ENCODE data around the gene RAB40A. TPM values are rescaled to one million over a fixed set of nuclear protein-coding genes. Genes with fewer than 3 reads are reported as not detected.

RAB40A gene
- total RNA-seq, 2 donors from 2014 or later = 0.51 to 0.66 TPM

DNA sequence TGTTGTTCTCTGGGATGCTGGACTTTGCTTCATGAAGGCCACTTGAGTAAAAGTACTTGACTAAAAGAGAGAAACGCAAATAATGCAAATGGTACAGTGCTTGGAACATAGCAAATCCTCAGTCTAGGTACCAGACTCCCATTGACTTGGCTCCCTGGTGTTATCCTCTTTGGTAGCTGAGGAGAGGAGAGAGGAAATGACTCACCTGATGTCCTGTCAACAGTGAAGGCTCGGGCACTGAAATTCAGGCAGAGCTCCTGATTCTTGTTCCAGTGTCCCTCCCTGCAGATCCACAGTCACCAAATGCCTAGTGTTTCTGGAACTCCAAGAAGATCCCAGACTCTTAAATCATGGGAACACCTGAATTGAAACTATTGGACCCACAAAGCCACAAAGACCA lies 43.5 kb upstream of the RAB40A start:
- DNase-seq = no peak

DNA sequence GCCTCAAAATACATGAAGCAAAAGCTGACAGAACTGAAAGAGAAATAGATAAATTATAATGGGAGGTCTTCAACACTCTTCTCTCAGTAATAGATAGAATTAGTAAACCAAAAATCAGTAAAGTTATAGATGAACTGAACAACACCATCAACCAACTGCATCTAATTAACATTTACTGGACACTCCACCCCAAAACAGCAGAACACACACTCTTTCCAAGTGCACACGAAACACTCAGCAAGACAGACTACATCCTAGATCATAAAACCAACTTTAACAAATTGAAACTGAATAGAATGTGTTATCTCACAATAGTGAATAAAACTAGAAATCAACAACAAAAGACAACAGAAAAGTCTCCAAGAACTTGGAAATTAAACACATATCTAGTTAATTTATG lies 41.0 kb upstream of the RAB40A start:
- H3K9me3 Mint-ChIP-seq = no peaks in the 10 kb centered on the region
- H3K4me1 Mint-ChIP-seq = peaks cover 17% of the 10 kb centered on the region
- no peaks in the 10 kb centered on the region for H3K4me1 ChIP-seq (ENCODE audit: control insufficient read depth, insufficient read depth, low read length)
- H3K27ac ChIP-seq (ENCODE audit: low read depth, low read length) = no peak overlapping the region
- no peak overlapping the region for H3K4me3 Mint-ChIP-seq
- no peak overlapping the region for H3K27ac Mint-ChIP-seq
- WGBS, 2 experiments (ENCODE audit: insufficient coverage in 1 of 2, insufficient read length in 1 of 2) = 67% methylated on average over 1 of the region's 1 CpG; no CpG with 5 or more reads in 1 of the 2 experiments
- H3K27me3 Mint-ChIP-seq (ENCODE audit: insufficient read depth) = peaks cover 6% of the 10 kb centered on the region
- H3K36me3 ChIP-seq (ENCODE audit: control insufficient read depth, insufficient read depth, low read length) = no peaks in the 10 kb centered on the region
- H3K9me3 ChIP-seq (ENCODE audit: control insufficient read depth, low read length) = no peaks in the 10 kb centered on the region
- no peak overlapping the region for H3K9ac ChIP-seq (ENCODE audit: extremely low read depth, low read length, poor library complexity, severe bottlenecking)
- no peak for DNase-seq
- H3K4me3 ChIP-seq (ENCODE audit: low read length) = no peak overlapping the region
- H3K27me3 ChIP-seq (ENCODE audit: control insufficient read depth, insufficient read depth, low read length, poor library complexity, severe bottlenecking) = no peaks in the 10 kb centered on the region
- TF ChIP-seq, protein P1, sequence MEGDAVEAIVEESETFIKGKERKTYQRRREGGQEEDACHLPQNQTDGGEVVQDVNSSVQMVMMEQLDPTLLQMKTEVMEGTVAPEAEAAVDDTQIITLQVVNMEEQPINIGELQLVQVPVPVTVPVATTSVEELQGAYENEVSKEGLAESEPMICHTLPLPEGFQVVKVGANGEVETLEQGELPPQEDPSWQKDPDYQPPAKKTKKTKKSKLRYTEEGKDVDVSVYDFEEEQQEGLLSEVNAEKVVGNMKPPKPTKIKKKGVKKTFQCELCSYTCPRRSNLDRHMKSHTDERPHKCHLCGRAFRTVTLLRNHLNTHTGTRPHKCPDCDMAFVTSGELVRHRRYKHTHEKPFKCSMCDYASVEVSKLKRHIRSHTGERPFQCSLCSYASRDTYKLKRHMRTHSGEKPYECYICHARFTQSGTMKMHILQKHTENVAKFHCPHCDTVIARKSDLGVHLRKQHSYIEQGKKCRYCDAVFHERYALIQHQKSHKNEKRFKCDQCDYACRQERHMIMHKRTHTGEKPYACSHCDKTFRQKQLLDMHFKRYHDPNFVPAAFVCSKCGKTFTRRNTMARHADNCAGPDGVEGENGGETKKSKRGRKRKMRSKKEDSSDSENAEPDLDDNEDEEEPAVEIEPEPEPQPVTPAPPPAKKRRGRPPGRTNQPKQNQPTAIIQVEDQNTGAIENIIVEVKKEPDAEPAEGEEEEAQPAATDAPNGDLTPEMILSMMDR (conservative IDR thresholded peaks at IDR 0.05) = no peak
- H3K36me3 Mint-ChIP-seq (ENCODE audit: low read depth) = no peaks in the 10 kb centered on the region

More for the DNA sequence above, 43.5 kb upstream of the RAB40A start:
- TF ChIP-seq, protein P1 (conservative IDR thresholded peaks at IDR 0.05) = no peak
- Histone ChIP-seq H3K4me1 (ENCODE audit: control insufficient read depth, insufficient read depth, low read length) (no peaks in the 10 kb centered on the region), H3K36me3 (ENCODE audit: control insufficient read depth, insufficient read depth, low read length) (no peaks in the 10 kb centered on the region), H3K9ac (ENCODE audit: extremely low read depth, low read length, poor library complexity, severe bottlenecking) (no peak overlapping the region), H3K9me3 (ENCODE audit: control insufficient read depth, low read length) (no peaks in the 10 kb centered on the region), H3K27me3 (ENCODE audit: control insufficient read depth, insufficient read depth, low read length, poor library complexity, severe bottlenecking) (no peaks in the 10 kb centered on the region), H3K4me3 (ENCODE audit: low read length) (no peak overlapping the region), H3K27ac (ENCODE audit: low read depth, low read length) (no peak overlapping the region)
- 76% methylated on average over 2 of the region's 2 CpGs; no CpG with 5 or more reads in 1 of the 2 experiments for WGBS, 2 experiments (ENCODE audit: insufficient coverage in 1 of 2, insufficient read length in 1 of 2)
- peaks cover 6% of the 10 kb centered on the region for H3K4me1 Mint-ChIP-seq
- H3K9me3 Mint-ChIP-seq = no peaks in the 10 kb centered on the region
- H3K27me3 Mint-ChIP-seq (ENCODE audit: insufficient read depth) = peaks cover 9% of the 10 kb centered on the region
- no peak overlapping the region for H3K27ac Mint-ChIP-seq
- H3K36me3 Mint-ChIP-seq (ENCODE audit: low read depth) = no peaks in the 10 kb centered on the region
- H3K4me3 Mint-ChIP-seq = no peak overlapping the region

DNA sequence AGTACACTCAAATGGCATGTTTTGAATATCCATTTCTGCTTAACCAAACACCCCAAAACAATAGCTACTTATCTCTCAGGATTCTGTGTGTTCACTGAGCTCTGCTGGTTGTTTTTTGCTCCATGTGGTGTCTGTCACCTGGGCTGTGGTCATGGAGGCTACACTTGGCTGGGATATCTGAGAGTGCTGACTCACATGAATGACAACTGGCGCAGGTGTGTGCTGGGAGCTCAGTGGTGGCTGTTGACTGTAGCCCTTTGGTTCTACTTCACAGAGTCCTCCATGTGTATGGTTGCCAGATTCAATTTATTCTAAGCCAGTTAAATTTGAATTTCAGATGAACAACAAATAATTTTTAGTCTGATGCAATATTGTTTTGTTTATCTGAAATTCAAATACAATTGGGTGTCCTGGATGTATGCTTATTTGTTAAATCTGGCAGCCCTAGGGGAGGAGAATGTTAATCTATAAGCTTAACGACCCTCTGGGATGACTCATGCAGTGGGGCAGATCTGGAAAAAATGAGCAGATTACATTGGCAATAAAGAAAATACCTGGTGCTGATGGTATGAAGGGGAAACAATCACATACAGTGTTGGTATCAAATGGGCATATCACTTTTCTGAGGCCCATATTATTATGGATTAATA lies 37.8 kb upstream of the RAB40A start:
- H3K9me3 ChIP-seq (ENCODE audit: control insufficient read depth, low read length) = no peaks in the 10 kb centered on the region
- no peak overlapping the region for H3K9ac ChIP-seq (ENCODE audit: extremely low read depth, low read length, poor library complexity, severe bottlenecking)
- Mint-ChIP-seq H3K4me1 (peaks cover 30% of the 10 kb centered on the region), H3K27ac (no peak overlapping the region), H3K36me3 (ENCODE audit: low read depth) (no peaks in the 10 kb centered on the region), H3K4me3 (no peak overlapping the region), H3K27me3 (ENCODE audit: insufficient read depth) (peaks cover 6% of the 10 kb centered on the region), H3K9me3 (no peaks in the 10 kb centered on the region)
- no peaks in the 10 kb centered on the region for H3K27me3 ChIP-seq (ENCODE audit: control insufficient read depth, insufficient read depth, low read length, poor library complexity, severe bottlenecking)
- TF ChIP-seq, protein P1 (conservative IDR thresholded peaks at IDR 0.05) = no peak
- H3K4me3 ChIP-seq (ENCODE audit: low read length) = no peak overlapping the region
- no peaks in the 10 kb centered on the region for H3K4me1 ChIP-seq (ENCODE audit: control insufficient read depth, insufficient read depth, low read length)
- peak; percentile 83 for DNase-seq
- H3K27ac ChIP-seq (ENCODE audit: low read depth, low read length) = no peak overlapping the region
- 56% methylated on average over 2 of the region's 2 CpGs; no CpG with 5 or more reads in 1 of the 2 experiments for WGBS, 2 experiments (ENCODE audit: insufficient coverage in 1 of 2, insufficient read length in 1 of 2)
- H3K36me3 ChIP-seq (ENCODE audit: control insufficient read depth, insufficient read depth, low read length) = no peaks in the 10 kb centered on the region

Data from endodermal cell (in vitro differentiated cells).